ENCODE measurements around the gene KRT26.
A peak's percentile ranks its signal among the peaks of the same experiment; 100 is the strongest.
"Not testable (repeated sequence)": the region's sequence is repeated elsewhere in the genome, so short reads cannot be mapped to it uniquely, and the experiment has no call there.

KRT26 gene

GRCh38 chr17:40772101-40772500 is at the start of gene KRT26:
Gene KRT26, minus strand, starts transcription at chr17:40772201. Its CDS starts 88 bp downstream, at chr17:40772113.
- no peak for DNase-seq

- no peak for DNase-seq
These were observed 49.5 kb upstream of the KRT26 start for GRCh38 chr17:40821536-40821935.

- no peak for DNase-seq
These were observed 48.3 kb upstream of the KRT26 start for GRCh38 chr17:40820228-40820838.

- DNase-seq: no peak
These were observed 47.6 kb upstream of the KRT26 start for GRCh38 chr17:40819528-40820125.

GRCh38 chr17:40818733-40819527 is 46.9 kb upstream of the KRT26 start:
- DNase-seq: peak; percentile 81

- no peak for DNase-seq
These were observed 46.3 kb upstream of the KRT26 start for GRCh38 chr17:40818343-40818732.

- no peak for DNase-seq
These were observed 45.2 kb upstream of the KRT26 start for GRCh38 chr17:40817103-40817682.

- DNase-seq: no peak
These were observed 44.6 kb upstream of the KRT26 start for GRCh38 chr17:40816569-40816968.

- no peak for DNase-seq
These were observed 43.4 kb upstream of the KRT26 start for GRCh38 chr17:40815381-40815780.

- DNase-seq: not testable (repeated sequence)
These were observed 42.7 kb upstream of the KRT26 start for GRCh38 chr17:40814657-40815056.

- DNase-seq: no peak
These were observed 41.8 kb upstream of the KRT26 start for GRCh38 chr17:40813804-40814203.

- no peak for DNase-seq
These were observed 40.6 kb upstream of the KRT26 start for GRCh38 chr17:40812639-40813038.

GRCh38 chr17:40810494-40810893 is 38.5 kb upstream of the KRT26 start:
- no peak for DNase-seq

GRCh38 chr17:40809721-40810421 is 37.9 kb upstream of the KRT26 start:
- no peak for DNase-seq

GRCh38 chr17:40806131-40806530 is 34.1 kb upstream of the KRT26 start:
- no peak for DNase-seq

GRCh38 chr17:40803617-40804082 is 31.6 kb upstream of the KRT26 start:
- peak; percentile 62 for DNase-seq

GRCh38 chr17:40801157-40801556 is 29.2 kb upstream of the KRT26 start:
- no peak for DNase-seq

GRCh38 chr17:40800381-40800780 is 28.4 kb upstream of the KRT26 start:
- no peak for DNase-seq

- no peak for DNase-seq
These were observed 27.9 kb upstream of the KRT26 start, which contains the start of gene KRT28 for GRCh38 chr17:40799859-40800258. Gene KRT28, minus strand, starts transcription at chr17:40799959. Its CDS starts 66 bp downstream, at chr17:40799893.

- DNase-seq: no peak
These were observed 24.8 kb upstream of the KRT26 start for GRCh38 chr17:40796846-40797245.

GRCh38 chr17:40795019-40795667 is 23.1 kb upstream of the KRT26 start:
- no peak for DNase-seq

- no peak for DNase-seq
These were observed 22.5 kb upstream of the KRT26 start for GRCh38 chr17:40794466-40794865.
